ENCODE results near the gene IST1.
"Not testable (repeated sequence)": the region's sequence is repeated elsewhere in the genome, so short reads cannot be mapped to it uniquely, and the experiment has no call there.

IST1 gene

DNA sequence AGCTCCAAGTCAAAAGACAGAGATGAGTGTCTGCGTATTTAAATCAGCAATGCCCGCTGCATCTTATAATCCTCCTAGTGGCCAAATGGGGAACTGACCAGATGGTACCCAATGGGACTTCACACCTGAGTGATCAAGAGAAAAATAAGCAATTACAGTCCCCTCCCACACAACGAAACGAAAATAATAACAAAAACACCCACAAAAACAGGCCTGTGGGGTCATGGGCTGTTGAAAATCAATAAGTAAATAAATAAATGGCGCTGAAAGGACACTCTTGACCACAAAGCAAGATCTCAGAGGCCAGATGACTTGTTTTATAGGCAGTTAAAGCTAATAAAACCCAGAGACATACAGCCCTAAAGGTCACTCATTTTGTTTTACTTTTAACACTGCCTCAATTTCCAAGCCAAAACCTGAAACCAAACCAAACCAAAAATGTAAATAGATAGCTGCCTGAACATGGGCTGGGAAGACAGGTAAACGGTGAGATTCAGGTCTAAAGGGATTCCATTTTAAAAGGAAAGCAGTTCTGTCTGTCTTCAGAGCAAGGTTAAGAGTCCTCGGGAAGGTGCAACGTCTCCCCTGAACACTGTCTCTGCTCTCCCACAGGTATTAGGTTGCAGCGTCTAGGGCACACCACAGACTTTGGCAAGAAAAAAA lies 12.7 kb upstream of the IST1 start:
- peak; percentile 57 for DNase-seq (ENCODE audit: low spot score)

- DNase-seq (ENCODE audit: low spot score): peak; percentile 52
These were observed 12.0 kb upstream of the IST1 start for GRCh38 chr16:71883168-71883848.

DNA sequence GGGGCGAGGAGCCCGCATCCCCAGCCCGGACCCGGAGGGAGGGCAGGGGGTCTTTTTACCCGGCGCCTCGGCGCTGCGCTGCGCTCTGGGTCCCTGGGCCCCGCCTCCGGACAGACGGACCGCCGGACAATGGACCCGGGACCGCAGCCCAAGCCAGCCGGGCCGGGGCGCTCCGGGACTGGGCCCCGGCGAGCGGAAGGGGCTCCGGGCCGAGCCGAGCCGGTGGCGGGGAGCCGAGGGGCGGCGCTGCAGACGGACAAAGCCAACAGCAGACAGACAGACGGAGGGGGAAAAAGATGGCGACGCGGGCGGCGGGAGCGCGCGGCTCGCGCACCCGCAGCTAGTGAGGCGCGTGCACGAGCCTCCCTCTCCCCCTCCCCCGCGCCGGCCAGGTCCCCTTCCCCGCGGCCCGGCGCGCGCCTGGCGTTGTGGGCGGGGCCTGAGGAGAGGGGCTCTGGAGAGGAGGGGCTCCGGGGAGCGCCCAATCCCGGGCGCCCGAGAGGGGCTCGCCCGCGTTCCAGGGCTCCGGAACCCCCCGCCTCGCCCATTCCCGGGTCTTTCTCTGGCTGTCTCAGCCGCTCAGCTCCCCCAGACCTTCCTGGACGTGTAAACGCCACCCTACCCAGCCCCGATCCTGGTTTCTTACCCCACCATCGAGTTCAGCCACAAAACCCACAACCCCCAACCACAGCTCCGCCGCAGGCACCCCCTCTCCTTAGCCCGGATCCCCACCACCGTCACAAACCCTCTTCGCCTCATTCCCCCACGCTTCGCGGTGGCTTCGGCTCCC lies 11.3 kb upstream of the IST1 start, which contains the start of gene ZNF821:
Gene ZNF821 (minus strand): TSS at position 334 of the 790 bp plus-strand sequence. CDS start 4,236 bp downstream, outside the sequence.
- DNase-seq (ENCODE audit: low spot score): peak; percentile 76

DNA sequence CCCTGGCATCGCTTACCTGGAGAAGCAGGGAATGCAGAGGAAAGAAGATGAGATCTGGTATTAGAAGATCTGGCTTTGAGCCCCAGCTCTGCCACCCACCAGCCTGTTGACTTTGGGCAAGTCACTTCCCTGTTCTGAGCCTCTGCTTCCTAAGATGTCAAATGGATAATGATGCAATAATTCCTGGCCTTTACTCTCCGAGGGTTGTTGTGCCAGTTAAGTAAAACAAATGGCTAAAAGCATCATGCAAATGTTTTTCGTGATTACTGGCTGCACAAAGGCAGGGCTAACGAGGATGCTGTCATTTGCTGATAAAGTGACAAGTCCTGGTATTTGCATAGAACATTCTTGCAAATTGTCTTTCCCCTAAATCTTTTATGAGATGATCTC lies 10.1 kb upstream of the IST1 start:
- no peak for DNase-seq (ENCODE audit: low spot score)

GRCh38 chr16:71889147-71889546 lies 6.2 kb upstream of the IST1 start:
- DNase-seq (ENCODE audit: low spot score): no peak

- no peak for DNase-seq (ENCODE audit: low spot score)
These were observed 1.5 kb upstream of the IST1 start for GRCh38 chr16:71893888-71894228.

DNA sequence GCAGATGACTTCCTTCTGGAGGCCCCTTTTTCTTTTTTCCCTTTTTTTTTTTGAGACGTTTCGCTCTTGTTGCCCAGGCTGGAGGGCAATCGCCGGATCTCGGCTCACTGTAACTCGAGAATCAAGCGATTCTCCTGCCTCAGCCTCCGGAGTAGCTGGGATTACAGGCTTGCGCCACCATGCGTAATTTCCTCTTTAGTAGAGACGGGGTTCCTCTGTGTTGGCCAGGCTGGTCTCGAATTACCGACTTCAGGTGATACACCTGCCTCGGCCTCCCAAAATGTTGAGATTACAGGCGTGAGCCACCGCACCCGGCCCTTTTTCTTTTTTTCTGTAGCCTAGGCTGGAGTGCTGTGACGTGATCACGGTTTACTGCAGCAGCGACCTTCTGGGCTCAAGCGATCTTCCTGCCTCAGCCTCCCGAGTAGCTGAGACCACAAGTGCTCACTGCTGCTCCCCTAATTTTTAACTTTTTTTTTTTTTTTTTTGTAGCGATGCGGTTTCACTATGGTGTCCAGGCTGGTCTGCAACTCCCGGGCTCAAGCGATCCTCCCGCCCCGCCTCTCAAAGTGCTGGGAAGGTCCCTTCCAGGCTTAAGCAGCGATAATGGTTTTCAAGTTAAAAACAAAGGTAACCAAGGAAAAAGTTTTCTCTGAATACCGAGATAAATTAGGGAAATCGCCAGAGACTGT lies 956 bp upstream of the IST1 start:
- no peak for DNase-seq (ENCODE audit: low spot score)

DNA sequence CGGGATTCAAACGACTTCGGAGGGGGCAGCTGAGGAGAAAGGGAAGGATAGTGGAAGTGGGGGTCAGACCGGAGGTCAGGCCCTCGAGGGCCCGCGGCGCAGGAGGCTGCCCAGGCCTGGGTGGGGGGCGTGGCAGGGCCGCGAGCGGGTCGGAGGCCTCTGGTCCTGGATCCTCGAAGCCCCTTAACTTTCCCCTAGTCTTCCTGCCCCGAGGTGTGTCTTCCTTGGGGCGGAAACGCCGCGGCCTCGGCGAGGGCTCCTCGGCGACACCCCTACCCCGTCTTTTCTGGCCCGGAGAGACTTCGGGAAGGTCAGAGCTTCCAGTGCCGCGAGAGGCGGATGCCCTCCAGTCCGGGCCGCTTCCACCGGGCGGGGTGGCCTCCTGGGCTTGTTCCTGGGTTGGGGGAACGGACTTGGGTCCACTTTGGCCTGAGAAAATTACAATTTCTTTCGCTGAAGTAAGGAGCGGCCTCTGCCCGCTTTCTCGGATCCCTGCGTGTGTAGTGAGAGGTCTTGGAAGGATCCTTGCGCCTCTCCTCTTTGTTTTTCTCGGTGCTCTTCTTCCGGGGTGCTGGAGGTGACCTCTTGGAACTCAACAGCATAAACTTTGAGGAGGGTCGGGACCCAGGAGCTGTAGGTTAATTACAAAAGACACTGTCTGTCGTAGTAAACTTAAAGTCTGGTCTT lies 491 bp downstream of the IST1 start:
- DNase-seq (ENCODE audit: low spot score): no peak

DNA sequence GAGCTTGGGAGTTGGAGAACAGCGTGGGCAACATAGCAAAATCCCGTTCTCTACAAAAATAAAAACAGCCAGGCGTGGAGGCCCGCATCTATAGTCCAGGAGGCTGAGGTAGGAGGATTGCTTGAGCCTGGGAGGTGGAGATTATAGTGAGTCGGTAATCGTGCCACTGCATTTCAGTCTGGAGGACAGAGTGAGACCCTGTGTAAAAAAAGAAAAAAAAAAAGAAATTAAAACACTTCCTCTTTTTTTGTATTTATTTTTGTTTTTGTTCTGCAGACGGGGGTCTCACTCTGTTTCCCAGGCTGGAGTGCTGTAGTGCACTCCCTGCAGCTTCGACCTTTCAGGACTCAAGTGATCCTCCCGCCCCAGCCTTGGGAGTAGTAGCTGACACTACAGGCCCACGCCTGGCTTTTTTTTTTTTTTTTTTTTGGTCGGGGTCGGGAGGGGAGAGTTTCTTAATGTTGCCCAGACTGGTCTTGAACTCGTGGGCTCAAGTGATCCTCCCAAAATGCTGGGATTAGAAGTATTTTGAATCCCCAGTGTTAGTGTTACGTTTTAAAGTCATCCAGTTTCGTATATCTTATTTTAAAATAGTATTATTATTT lies 1.5 kb downstream of the IST1 start:
- DNase-seq (ENCODE audit: low spot score): no peak

GRCh38 chr16:71899171-71899570 lies 3.8 kb downstream of the IST1 start:
- DNase-seq (ENCODE audit: low spot score): no peak

DNA sequence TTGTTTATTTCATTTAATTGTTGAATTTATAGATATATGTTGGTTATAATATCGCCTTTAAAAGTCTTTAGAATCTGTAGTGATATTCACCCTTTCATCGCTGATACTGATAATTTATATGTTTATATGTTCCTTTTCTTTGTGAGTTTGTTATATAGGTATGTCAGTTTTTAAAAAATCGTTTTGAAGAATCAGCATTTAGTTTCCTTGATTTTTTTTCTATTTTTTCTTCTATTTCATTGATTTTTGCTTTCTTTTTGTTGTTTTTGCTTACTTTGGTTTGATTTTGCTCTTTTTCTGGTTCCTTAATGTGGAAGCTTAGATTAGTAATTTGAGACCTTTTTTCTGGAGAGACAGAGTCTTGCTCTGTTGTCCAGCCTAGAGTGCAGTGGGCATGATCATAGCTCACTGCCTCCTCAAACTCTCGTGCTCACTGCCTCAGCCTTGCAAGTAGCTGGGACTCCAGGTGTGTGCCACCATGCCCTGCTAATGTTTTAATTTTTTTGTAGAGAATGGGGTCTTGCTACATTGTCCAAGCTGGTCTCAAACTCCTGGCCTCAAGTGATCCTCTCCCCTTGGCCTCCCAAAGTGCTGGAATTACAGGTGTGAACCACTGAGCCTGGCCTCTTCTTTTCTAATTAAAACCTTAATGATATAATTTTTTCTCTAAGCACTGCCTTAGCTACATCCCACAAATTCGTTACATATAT lies 7.5 kb downstream of the IST1 start:
- no peak for DNase-seq (ENCODE audit: low spot score)

GRCh38 chr16:71903608-71904007 lies 8.3 kb downstream of the IST1 start:
- no peak for DNase-seq (ENCODE audit: low spot score)

- no peak for DNase-seq (ENCODE audit: low spot score)
These were observed 8.9 kb downstream of the IST1 start for GRCh38 chr16:71904239-71904638.

DNA sequence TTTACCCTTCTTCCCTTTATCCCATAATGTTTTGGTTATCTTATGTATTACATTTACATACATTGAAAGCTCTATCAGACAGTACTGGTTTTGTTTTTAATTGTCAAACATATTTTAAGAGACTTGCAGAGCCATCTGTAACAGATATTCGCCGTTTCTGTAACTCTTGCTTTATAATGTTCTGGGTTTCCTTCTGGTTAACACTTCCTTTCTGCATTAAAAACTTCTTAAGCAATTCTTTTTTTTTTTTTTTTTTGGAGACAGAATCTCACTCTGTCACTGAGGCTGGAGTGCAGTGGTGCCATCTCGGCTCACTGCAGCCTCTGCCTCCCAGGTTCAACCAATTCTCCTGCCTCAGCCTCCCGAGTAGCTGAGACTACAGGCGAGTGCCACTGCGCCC lies 10.4 kb downstream of the IST1 start:
- DNase-seq (ENCODE audit: low spot score): not testable (repeated sequence)

DNA sequence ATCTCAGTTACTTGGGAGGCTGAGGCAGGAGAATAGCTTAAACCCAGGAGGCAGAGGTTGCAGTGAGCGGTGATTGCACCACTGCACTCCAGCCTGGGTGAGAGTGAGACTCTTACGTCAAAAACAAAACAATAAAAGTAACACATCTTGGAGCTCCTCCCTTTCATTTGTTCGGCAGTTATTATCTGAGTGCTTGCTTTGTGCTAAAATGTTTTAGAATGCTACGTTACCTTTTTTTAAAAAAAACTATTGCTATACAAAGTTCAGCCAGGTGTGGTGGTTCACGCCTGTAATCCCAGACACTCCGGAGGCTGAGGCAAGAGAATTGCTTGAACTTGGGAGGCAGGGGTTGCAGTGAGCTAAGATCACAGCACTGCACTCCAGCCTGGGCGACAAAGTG lies 15.8 kb downstream of the IST1 start:
- no peak for DNase-seq (ENCODE audit: low spot score)

- no peak for DNase-seq (ENCODE audit: low spot score)
These were observed 17.4 kb downstream of the IST1 start for GRCh38 chr16:71912534-71913275.

DNA sequence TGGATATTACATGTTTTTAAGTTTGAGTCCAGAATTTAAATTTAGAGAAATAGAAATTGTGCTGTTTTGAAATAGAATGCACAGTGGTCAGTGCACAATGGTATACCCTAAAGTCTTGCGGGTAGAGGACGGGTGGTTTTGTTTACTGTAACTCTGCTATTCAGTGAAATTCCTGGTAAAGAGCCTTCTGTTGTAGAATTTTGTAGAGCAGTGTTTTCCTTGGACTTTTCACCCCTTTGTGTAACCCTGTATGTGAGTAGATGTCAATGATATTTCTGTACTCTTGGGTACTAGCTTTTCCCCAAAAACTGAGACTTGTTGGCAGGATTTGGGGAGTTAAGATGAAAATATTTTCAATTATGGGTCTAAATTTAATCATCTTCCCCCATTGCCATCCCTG lies 19.5 kb downstream of the IST1 start:
- no peak for DNase-seq (ENCODE audit: low spot score)

DNA sequence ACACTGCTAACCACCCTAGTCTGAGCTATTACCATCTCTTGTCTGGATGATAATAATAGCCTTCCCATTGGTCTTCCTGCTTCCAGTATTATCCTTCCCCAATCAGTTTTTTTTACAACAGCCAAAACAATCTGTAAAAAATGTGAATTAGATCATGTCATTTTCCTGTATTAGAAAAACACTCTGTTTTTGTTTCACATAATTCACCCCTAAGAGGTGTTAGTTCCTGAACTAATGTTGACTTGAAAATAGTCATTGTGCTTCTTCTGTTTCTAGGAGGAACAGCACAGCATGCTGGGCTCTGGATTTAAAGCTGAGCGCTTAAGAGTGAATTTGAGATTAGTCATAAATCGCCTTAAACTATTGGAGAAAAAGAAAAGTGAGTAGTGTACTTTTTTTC lies 20.0 kb downstream of the IST1 start:
- no peak for DNase-seq (ENCODE audit: low spot score)

- no peak for DNase-seq (ENCODE audit: low spot score)
These were observed 21.1 kb downstream of the IST1 start for GRCh38 chr16:71916397-71916920.

DNA sequence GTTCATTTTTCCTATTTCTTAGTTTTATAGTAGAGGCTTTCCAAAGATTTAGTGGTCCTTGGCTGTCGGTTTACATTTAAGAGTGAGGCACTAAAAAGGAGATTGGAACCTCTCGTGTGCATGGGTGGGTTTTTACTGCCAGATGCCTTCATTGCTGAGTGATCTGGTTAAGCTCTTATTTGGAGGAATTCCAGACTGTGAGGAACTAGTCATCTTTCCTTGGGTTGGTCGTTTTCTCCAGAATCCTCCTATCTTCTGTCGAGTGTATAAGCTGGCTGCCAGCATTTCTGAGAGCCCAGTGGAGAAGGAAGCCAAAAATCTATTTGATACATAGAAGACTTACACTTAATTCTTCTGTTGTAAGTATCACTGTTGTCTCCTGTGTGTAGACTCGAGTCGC lies 22.6 kb downstream of the IST1 start:
- no peak for DNase-seq (ENCODE audit: low spot score)

Measured in putamen (tissue), 1 donor.